Stimulated activated memory B cell treated with anti-CD40 and anti-IgM and Interleukin-4, amounts not matched to agents 10 μg/mL and 1 μg/mL and 100 μg/mL, for 72 hours (primary cell): ENCODE measurements around the gene PLCL1.

Experiments
- ATAC-seq: fragments of 150-1000 bp; cut with Tn5 transposase; 2 replicates; pipeline ENCODE4 v1.10.0; 2021
- H3K27ac Mint-ChIP-seq: one replicate; pipeline ENCODE4 v1.8.0; 2022; ENCODE audit warnings: mild to moderate bottlenecking, mixed read lengths
- H3K27me3 Mint-ChIP-seq: one replicate; pipeline ENCODE4 v1.8.0; 2022; ENCODE audit warnings: mixed read lengths
- H3K36me3 Mint-ChIP-seq: one replicate; pipeline ENCODE4 v1.8.0; 2022; ENCODE audit warnings: mixed read lengths
- H3K4me1 Mint-ChIP-seq: one replicate; pipeline ENCODE4 v1.8.0; 2022; ENCODE audit warnings: mixed read lengths
- H3K4me3 Mint-ChIP-seq: one replicate; pipeline ENCODE4 v1.8.0; 2022; ENCODE audit warnings: mild to moderate bottlenecking, moderate library complexity, mixed read lengths
- H3K9me3 Mint-ChIP-seq: one replicate; pipeline ENCODE4 v1.8.0; 2022; ENCODE audit warnings: mixed read lengths

Gene PLCL1

GRCh38 chr2:197862246-197862955, 58.0 kb downstream of the PLCL1 start:
- no peaks in the 10 kb centered on the region for H3K27me3 Mint-ChIP-seq
- H3K27ac Mint-ChIP-seq, result no peak overlapping the region
- H3K4me3 Mint-ChIP-seq, result no peak overlapping the region
- no peaks in the 10 kb centered on the region for H3K9me3 Mint-ChIP-seq
- ATAC-seq, result no peak
- H3K4me1 Mint-ChIP-seq, result peaks cover 6% of the 10 kb centered on the region
- H3K36me3 Mint-ChIP-seq, result no peaks in the 10 kb centered on the region

- ATAC-seq, result no peak
- Mint-ChIP-seq H3K9me3 (no peaks in the 10 kb centered on the region), H3K27me3 (no peaks in the 10 kb centered on the region), H3K4me3 (no peak overlapping the region), H3K4me1 (no peaks in the 10 kb centered on the region), H3K36me3 (no peaks in the 10 kb centered on the region), H3K27ac (no peak overlapping the region)
These were observed 59.4 kb downstream of the PLCL1 start for GRCh38 chr2:197863744-197864143.

GRCh38 chr2:197866455-197866854, 62.1 kb downstream of the PLCL1 start:
- Mint-ChIP-seq H3K27me3 (no peaks in the 10 kb centered on the region), H3K4me1 (no peaks in the 10 kb centered on the region), H3K4me3 (no peak overlapping the region), H3K27ac (no peak overlapping the region), H3K36me3 (no peaks in the 10 kb centered on the region), H3K9me3 (no peaks in the 10 kb centered on the region)
- ATAC-seq, result no peak

DNA sequence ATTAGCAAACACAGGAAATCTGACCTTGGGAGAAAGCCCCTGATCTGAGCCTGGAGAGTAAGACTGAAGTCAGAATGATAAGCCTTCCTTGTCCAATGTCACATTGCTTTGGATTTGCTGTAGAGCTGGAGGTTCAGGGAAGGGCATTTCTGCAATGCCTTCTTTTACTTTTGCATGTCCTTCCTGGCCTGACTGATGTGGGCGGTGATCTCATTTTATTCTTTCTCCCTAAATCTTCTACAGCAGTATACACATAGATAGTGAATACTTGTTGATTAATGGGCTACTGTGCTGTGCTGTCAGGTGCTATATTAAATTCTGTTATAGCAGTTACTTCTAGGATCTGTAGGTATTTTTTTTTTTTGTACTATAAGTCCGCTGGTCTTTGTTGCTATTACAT, 62.6 kb downstream of the PLCL1 start:
- H3K36me3 Mint-ChIP-seq, result no peaks in the 10 kb centered on the region
- no peak for ATAC-seq
- H3K27ac Mint-ChIP-seq, result no peak overlapping the region
- H3K4me3 Mint-ChIP-seq, result no peak overlapping the region
- no peaks in the 10 kb centered on the region for H3K4me1 Mint-ChIP-seq
- no peaks in the 10 kb centered on the region for H3K9me3 Mint-ChIP-seq
- H3K27me3 Mint-ChIP-seq, result no peaks in the 10 kb centered on the region

DNA sequence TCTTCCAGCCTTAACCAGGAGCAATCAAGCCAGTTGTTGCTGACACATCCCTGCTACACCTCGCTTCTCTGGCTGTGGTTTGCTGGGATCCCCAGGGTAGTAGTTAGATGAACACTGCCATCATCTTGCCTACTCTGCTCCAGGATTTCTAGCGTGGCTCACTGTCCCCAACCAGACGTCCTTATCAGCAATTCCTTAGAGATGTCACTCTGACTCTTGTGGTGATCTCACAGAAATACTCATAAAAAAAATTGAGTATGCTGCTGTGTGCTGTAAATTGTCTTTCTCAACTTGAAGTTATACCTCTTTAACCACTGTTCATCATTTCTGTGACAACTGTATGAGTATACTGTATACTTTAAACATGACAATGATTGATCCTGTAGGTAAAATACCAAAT, 63.2 kb downstream of the PLCL1 start:
- Mint-ChIP-seq H3K9me3 (no peaks in the 10 kb centered on the region), H3K27me3 (no peaks in the 10 kb centered on the region), H3K36me3 (no peaks in the 10 kb centered on the region), H3K27ac (no peak overlapping the region), H3K4me1 (no peaks in the 10 kb centered on the region), H3K4me3 (no peak overlapping the region)
- no peak for ATAC-seq

DNA sequence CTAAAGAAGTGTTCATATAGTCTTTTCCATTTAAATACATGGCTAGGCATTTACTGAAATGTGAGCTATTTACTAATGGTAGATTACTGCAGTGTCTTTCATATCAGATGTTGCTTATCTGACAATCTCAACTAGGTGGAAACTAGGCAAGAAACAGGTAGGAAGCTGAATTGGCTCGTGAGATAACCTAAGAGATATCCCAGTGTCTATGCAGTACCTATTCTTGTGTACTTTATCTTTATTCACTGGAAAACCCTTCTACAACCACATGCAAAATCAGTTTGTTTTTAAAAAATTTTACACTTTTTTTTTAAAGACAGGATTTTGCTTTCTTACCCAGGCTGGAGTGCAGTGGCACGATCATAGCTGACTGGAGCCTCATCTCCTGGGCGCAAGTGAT, 63.8 kb downstream of the PLCL1 start:
- H3K27me3 Mint-ChIP-seq, result no peaks in the 10 kb centered on the region
- no peak for ATAC-seq
- H3K27ac Mint-ChIP-seq, result no peak overlapping the region
- no peak overlapping the region for H3K4me3 Mint-ChIP-seq
- H3K4me1 Mint-ChIP-seq, result no peaks in the 10 kb centered on the region
- no peaks in the 10 kb centered on the region for H3K36me3 Mint-ChIP-seq
- no peaks in the 10 kb centered on the region for H3K9me3 Mint-ChIP-seq

DNA sequence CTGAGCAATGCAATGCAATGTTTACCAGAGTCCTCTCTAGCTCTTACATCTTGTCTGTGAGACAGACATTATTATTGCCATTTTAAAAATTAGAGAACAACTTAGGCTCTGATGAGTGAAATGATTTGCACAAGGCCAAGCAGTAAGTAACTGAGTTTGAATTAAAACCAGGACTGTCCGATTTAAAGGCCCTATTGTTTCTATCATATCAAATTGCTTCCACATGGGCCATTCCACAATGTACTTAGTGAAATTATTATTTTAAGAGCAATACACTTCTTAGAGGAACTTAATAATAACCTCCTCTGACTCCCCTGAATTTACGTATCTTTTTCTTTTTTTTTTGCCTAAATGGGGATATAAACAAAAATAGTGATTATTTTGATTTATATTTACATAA, 64.6 kb downstream of the PLCL1 start:
- no peaks in the 10 kb centered on the region for H3K27me3 Mint-ChIP-seq
- no peaks in the 10 kb centered on the region for H3K9me3 Mint-ChIP-seq
- H3K4me3 Mint-ChIP-seq, result no peak overlapping the region
- H3K4me1 Mint-ChIP-seq, result no peaks in the 10 kb centered on the region
- no peaks in the 10 kb centered on the region for H3K36me3 Mint-ChIP-seq
- H3K27ac Mint-ChIP-seq, result no peak overlapping the region
- no peak for ATAC-seq

- Mint-ChIP-seq H3K36me3 (no peaks in the 10 kb centered on the region), H3K27ac (no peak overlapping the region), H3K4me1 (no peaks in the 10 kb centered on the region), H3K9me3 (no peaks in the 10 kb centered on the region), H3K27me3 (no peaks in the 10 kb centered on the region), H3K4me3 (no peak overlapping the region)
- ATAC-seq, result no peak
These were observed 65.2 kb downstream of the PLCL1 start for GRCh38 chr2:197869501-197870111.

DNA sequence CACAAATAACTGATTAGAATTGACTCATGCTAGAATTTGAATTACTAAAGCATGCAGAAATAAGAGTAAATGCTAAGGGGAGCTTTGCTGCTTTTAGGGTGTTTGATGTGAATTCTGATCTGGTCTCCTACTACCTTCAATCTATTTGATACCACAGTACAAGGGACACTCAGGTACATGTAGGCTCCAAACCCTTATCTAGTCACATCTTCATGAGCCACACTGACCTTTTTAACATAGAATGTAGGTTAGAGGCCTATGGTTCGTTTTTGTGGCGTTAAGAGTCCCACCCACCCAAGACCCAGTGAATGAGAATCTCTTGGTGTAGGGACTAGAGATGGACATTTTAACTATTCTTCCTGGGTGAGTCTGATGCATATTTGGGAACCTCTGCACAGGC, 65.7 kb downstream of the PLCL1 start:
- Mint-ChIP-seq H3K9me3 (no peaks in the 10 kb centered on the region), H3K4me1 (no peaks in the 10 kb centered on the region), H3K36me3 (no peaks in the 10 kb centered on the region), H3K27ac (no peak overlapping the region), H3K4me3 (no peak overlapping the region), H3K27me3 (no peaks in the 10 kb centered on the region)
- ATAC-seq, result no peak

DNA sequence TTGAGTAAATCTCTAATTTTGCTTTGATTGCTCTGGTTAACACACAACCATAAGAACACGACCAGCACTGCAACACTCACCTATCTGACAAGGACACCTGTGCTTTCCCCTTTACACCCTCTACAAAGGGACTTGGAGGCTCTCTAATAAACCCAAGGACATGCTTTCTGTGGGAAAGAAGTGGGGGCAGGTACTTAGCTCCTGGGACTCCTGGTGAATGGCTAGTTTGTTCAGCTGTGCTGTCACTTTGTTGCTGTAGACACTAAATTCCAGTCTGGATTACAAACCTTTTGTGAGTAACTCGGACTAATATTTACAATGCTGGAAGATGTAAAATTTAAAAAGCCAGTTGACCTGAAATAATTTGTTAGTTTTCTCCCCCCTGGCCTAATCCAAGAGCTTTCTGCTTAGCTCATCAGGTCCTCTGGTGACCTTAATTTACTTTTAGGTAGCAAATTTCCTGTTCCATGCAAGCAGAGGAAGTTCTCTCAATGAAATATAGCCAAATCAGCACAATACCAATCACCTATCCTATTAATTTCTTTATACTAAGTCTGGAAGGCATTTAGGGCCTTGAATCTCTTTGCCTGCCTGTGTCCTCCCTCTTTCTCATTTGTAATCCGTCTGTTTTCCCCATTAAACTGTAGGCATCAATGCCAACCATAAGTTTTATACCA, 67.5 kb downstream of the PLCL1 start:
- H3K4me1 Mint-ChIP-seq, result no peaks in the 10 kb centered on the region
- no peaks in the 10 kb centered on the region for H3K36me3 Mint-ChIP-seq
- H3K9me3 Mint-ChIP-seq, result no peaks in the 10 kb centered on the region
- no peak for ATAC-seq
- H3K27ac Mint-ChIP-seq, result no peak overlapping the region
- H3K27me3 Mint-ChIP-seq, result no peaks in the 10 kb centered on the region
- H3K4me3 Mint-ChIP-seq, result no peak overlapping the region

GRCh38 chr2:197873293-197873701, 68.9 kb downstream of the PLCL1 start:
- H3K27ac Mint-ChIP-seq, result no peak overlapping the region
- H3K9me3 Mint-ChIP-seq, result no peaks in the 10 kb centered on the region
- no peak overlapping the region for H3K4me3 Mint-ChIP-seq
- H3K4me1 Mint-ChIP-seq, result no peaks in the 10 kb centered on the region
- no peak for ATAC-seq
- H3K27me3 Mint-ChIP-seq, result no peaks in the 10 kb centered on the region
- H3K36me3 Mint-ChIP-seq, result no peaks in the 10 kb centered on the region

GRCh38 chr2:197875763-197876162, 71.4 kb downstream of the PLCL1 start:
- no peaks in the 10 kb centered on the region for H3K36me3 Mint-ChIP-seq
- H3K27ac Mint-ChIP-seq, result no peak overlapping the region
- ATAC-seq, result no peak
- no peaks in the 10 kb centered on the region for H3K9me3 Mint-ChIP-seq
- no peaks in the 10 kb centered on the region for H3K27me3 Mint-ChIP-seq
- no peaks in the 10 kb centered on the region for H3K4me1 Mint-ChIP-seq
- no peak overlapping the region for H3K4me3 Mint-ChIP-seq

DNA sequence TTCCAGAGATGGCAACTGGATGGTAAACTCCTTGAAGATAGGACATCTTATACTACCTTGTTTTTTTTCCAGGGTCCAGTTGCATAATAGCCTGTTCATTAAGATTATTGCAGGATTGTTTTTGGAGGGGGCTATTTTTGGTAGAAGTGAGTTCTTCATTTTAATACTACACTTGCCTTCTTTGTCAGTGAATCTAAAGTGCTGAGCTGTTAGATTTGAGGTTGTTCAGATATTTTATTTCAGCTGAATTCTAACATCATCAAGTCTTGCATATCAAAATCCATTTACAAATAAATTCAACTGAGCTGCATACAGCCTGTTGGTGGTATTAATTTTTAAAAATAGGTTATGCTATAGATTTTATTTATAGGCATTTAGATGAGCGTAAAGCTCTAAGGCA, 72.1 kb downstream of the PLCL1 start:
- no peaks in the 10 kb centered on the region for H3K36me3 Mint-ChIP-seq
- H3K4me3 Mint-ChIP-seq, result no peak overlapping the region
- H3K4me1 Mint-ChIP-seq, result no peaks in the 10 kb centered on the region
- H3K27ac Mint-ChIP-seq, result no peak overlapping the region
- ATAC-seq, result no peak
- H3K27me3 Mint-ChIP-seq, result no peaks in the 10 kb centered on the region
- H3K9me3 Mint-ChIP-seq, result no peaks in the 10 kb centered on the region

DNA sequence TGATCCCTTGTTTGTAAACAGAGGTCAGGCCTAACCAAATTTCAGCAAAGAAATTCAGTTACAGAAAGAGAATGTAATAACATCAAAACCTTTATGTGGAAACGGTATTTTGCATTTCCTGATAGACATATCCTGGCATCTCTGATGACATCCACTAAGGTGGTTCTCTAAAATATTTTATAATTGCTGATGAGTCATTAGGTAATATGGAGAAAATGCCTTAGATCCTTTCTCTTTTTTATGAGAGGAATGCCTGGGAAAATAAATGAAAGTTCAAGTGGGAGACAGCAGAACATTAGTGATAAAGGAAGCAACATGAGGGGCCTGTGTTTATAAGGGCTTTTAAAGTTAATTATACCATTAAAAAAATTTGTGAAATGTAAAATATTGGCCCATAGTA, 72.6 kb downstream of the PLCL1 start:
- H3K27me3 Mint-ChIP-seq, result no peaks in the 10 kb centered on the region
- no peak for ATAC-seq
- H3K9me3 Mint-ChIP-seq, result no peaks in the 10 kb centered on the region
- H3K27ac Mint-ChIP-seq, result no peak overlapping the region
- H3K36me3 Mint-ChIP-seq, result no peaks in the 10 kb centered on the region
- H3K4me1 Mint-ChIP-seq, result no peaks in the 10 kb centered on the region
- no peak overlapping the region for H3K4me3 Mint-ChIP-seq

DNA sequence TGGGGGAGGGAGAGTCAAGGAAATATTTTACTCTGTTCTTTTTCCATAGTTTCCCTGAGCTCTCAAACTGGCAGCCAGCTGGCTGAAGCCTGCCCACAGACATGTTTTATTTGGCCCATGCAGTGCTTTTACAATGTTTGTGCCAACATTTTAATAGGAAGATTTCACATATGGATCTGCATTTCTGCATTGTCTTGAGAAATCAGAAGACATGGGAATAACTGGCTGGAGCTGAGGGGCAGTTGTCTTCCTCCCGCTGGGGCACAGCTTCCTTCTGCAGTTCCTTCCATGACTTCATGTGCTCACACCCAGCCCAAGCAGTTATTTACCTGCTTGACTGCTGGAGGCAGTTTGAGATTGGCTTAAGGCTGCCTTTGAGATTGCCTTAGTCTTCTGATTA, 74.4 kb downstream of the PLCL1 start:
- no peaks in the 10 kb centered on the region for H3K4me1 Mint-ChIP-seq
- H3K27me3 Mint-ChIP-seq, result no peaks in the 10 kb centered on the region
- H3K36me3 Mint-ChIP-seq, result no peaks in the 10 kb centered on the region
- no peak for ATAC-seq
- no peak overlapping the region for H3K27ac Mint-ChIP-seq
- no peak overlapping the region for H3K4me3 Mint-ChIP-seq
- H3K9me3 Mint-ChIP-seq, result no peaks in the 10 kb centered on the region

DNA sequence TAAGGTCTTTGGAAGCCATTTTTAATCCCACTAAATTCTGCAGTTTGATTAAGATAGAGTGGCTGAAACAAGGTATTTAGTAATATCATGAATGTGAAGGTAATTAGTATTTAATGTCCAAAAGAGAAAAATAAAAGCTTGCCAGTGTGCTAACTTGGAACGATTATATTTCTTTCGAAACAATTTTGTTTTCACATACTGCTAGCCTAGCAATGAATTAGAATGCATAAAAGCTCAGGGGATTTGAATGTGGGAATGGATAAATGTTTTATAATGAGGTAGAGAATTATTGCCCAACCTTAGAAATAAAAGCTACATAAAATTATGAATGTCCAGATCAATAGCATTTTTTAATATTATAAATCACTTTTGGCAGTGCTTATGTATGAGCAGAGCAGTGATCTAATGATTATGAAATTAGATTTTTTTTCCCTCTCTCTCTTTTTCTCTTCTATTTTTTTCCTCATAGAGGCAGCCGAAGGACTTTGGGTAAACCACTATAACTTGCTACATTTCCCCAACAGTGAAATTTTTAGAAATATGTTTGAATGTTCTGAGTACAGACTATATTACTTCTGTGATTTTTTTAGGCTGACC, 75.5 kb downstream of the PLCL1 start:
- no peak overlapping the region for H3K4me3 Mint-ChIP-seq
- H3K4me1 Mint-ChIP-seq, result no peaks in the 10 kb centered on the region
- H3K27ac Mint-ChIP-seq, result no peak overlapping the region
- H3K36me3 Mint-ChIP-seq, result no peaks in the 10 kb centered on the region
- no peaks in the 10 kb centered on the region for H3K9me3 Mint-ChIP-seq
- H3K27me3 Mint-ChIP-seq, result no peaks in the 10 kb centered on the region
- no peak for ATAC-seq
